Uterus (tissue), 2 donors: ENCODE data around the gene PHYKPL.

ENCODE experiments used
- POLR2A ChIP-seq, 2 donors: fragments of 450-650 bp; IDR thresholded peaks; one replicate each; pipeline ENCODE4 v1.6.1; 2016; ENCODE audit warnings: antibody characterized with exemption in 2 of 2, mild to moderate bottlenecking in 1 of 2, moderate library complexity in 1 of 2
- TF ChIP-seq, protein P1 (sequence below), 4 experiments: fragments of 200-600 bp in 2 of 4; fragments of 450-650 bp in 2 of 4; sonication (generic) in 2 of 4; IDR thresholded peaks; one replicate each; pipeline ENCODE4 v1.5.1; 2016 to 2019; ENCODE audit warnings: antibody characterized with exemption in 4 of 4, mild to moderate bottlenecking in 2 of 4, moderate library complexity in 1 of 4

DNA sequence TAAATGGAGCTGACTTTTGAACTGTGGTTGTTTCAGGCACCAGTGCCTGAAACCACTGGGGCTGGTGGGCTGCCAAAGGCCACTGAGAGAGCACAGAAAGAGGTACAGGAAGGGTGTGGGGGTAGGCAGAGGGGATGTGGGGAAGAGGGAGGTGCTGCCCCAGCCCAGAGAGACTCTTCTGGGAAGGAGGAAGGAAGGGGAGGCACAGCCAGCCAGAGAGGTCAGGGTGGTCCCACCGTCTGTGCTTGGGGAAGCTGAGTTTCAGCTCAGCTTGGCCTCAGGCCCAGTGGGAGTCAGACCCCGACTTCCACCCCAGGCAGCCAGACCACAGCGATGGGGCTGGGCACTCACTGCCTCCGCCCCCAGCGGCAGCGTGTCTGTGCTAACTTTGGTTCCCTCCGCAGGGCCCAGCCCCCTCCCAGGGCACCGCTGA lies 8.6 kb upstream of the PHYKPL start:
- TF ChIP-seq, protein P1, sequence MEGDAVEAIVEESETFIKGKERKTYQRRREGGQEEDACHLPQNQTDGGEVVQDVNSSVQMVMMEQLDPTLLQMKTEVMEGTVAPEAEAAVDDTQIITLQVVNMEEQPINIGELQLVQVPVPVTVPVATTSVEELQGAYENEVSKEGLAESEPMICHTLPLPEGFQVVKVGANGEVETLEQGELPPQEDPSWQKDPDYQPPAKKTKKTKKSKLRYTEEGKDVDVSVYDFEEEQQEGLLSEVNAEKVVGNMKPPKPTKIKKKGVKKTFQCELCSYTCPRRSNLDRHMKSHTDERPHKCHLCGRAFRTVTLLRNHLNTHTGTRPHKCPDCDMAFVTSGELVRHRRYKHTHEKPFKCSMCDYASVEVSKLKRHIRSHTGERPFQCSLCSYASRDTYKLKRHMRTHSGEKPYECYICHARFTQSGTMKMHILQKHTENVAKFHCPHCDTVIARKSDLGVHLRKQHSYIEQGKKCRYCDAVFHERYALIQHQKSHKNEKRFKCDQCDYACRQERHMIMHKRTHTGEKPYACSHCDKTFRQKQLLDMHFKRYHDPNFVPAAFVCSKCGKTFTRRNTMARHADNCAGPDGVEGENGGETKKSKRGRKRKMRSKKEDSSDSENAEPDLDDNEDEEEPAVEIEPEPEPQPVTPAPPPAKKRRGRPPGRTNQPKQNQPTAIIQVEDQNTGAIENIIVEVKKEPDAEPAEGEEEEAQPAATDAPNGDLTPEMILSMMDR (IDR thresholded peaks at IDR 0.05): no peak
- TF ChIP-seq POLR2A (IDR thresholded peaks at IDR 0.05): no peak
